ENCODE measurements around the gene ADNP. TPM values are rescaled to one million over a fixed set of nuclear protein-coding genes. Genes with fewer than 3 reads are reported as not detected.

The ADNP gene
- polyA plus RNA-seq, 1 donor from 2014 or later, result 78.5 TPM

- Histone ChIP-seq H3K4me2 (ENCODE audit: low read length) (no peak overlapping the region), H2AFZ (ENCODE audit: low read depth, low read length) (no peak overlapping the region), H3K36me3 (ENCODE audit: insufficient read depth, low read length) (no peaks in the 10 kb centered on the region), H4K20me1 (ENCODE audit: insufficient read depth) (no peaks in the 10 kb centered on the region), H3K9me2 (ENCODE audit: insufficient read depth, low read length) (no peaks in the 10 kb centered on the region), H3K79me2 (replicated peaks; ENCODE audit: insufficient read depth, low read length) (no peaks in the 10 kb centered on the region), H3K4me3 (ENCODE audit: low read length) (no peak overlapping the region), H3K9ac (ENCODE audit: low read length) (no peak overlapping the region), H3K27me3 (ENCODE audit: insufficient read depth, low read depth, low read length) (no peaks in the 10 kb centered on the region), H3K27ac (ENCODE audit: low read length) (no peak overlapping the region), H3F3A (ENCODE audit: insufficient read depth, low read length, poor library complexity, severe bottlenecking) (no peaks in the 10 kb centered on the region), H3K9me3 (ENCODE audit: low read length) (no peaks in the 10 kb centered on the region)
- TF ChIP-seq MXI1 (conservative IDR thresholded peaks at IDR 0.05; ENCODE audit: poor library complexity, severe bottlenecking) (no peak), RAD21 (conservative IDR thresholded peaks at IDR 0.05) (no peak), POLR2AphosphoS5 (IDR thresholded peaks at IDR 0.05) (no peak), EP300 (conservative IDR thresholded peaks at IDR 0.05; ENCODE audit: poor library complexity, severe bottlenecking) (no peak), REST (IDR thresholded peaks at IDR 0.05; ENCODE audit: borderline replicate concordance) (no peak), TAF1 (IDR thresholded peaks at IDR 0.05; ENCODE audit: low read depth) (no peak), SMC3 (conservative IDR thresholded peaks at IDR 0.05; ENCODE audit: poor library complexity) (no peak), EZH2 (IDR thresholded peaks at IDR 0.05; ENCODE audit: borderline replicate concordance, insufficient read depth, low read length, poor library complexity, severe bottlenecking) (no peak), CTCF (IDR thresholded peaks at IDR 0.05; ENCODE audit: poor library complexity, severe bottlenecking) (no peak)
These were observed 82.9 kb downstream of the ADNP start for GRCh38 chr20:50848341-50848808.

- Histone ChIP-seq H3K27ac (ENCODE audit: low read length) (no peak overlapping the region), H3K36me3 (ENCODE audit: insufficient read depth, low read length) (no peaks in the 10 kb centered on the region), H3K4me3 (ENCODE audit: low read length) (no peak overlapping the region), H3K9me3 (ENCODE audit: low read length) (no peaks in the 10 kb centered on the region), H3K4me2 (ENCODE audit: low read length) (no peak overlapping the region), H2AFZ (ENCODE audit: low read depth, low read length) (no peak overlapping the region), H4K20me1 (ENCODE audit: insufficient read depth) (no peaks in the 10 kb centered on the region), H3K9me2 (ENCODE audit: insufficient read depth, low read length) (no peaks in the 10 kb centered on the region), H3F3A (ENCODE audit: insufficient read depth, low read length, poor library complexity, severe bottlenecking) (no peaks in the 10 kb centered on the region), H3K79me2 (replicated peaks; ENCODE audit: insufficient read depth, low read length) (no peaks in the 10 kb centered on the region), H3K27me3 (ENCODE audit: insufficient read depth, low read depth, low read length) (no peaks in the 10 kb centered on the region), H3K9ac (ENCODE audit: low read length) (no peak overlapping the region)
- TF ChIP-seq MXI1 (conservative IDR thresholded peaks at IDR 0.05; ENCODE audit: poor library complexity, severe bottlenecking) (no peak), TAF1 (IDR thresholded peaks at IDR 0.05; ENCODE audit: low read depth) (no peak), POLR2AphosphoS5 (IDR thresholded peaks at IDR 0.05) (no peak), REST (IDR thresholded peaks at IDR 0.05; ENCODE audit: borderline replicate concordance) (no peak), EP300 (conservative IDR thresholded peaks at IDR 0.05; ENCODE audit: poor library complexity, severe bottlenecking) (no peak), CTCF (IDR thresholded peaks at IDR 0.05; ENCODE audit: poor library complexity, severe bottlenecking) (no peak), EZH2 (IDR thresholded peaks at IDR 0.05; ENCODE audit: borderline replicate concordance, insufficient read depth, low read length, poor library complexity, severe bottlenecking) (no peak), RAD21 (conservative IDR thresholded peaks at IDR 0.05) (no peak), SMC3 (conservative IDR thresholded peaks at IDR 0.05; ENCODE audit: poor library complexity) (no peak)
These were observed 85.5 kb downstream of the ADNP start for GRCh38 chr20:50845566-50846215.

Data from neural cell (in vitro differentiated cells).